ENCODE data around the gene TLCD3B.

The TLCD3B gene

DNA sequence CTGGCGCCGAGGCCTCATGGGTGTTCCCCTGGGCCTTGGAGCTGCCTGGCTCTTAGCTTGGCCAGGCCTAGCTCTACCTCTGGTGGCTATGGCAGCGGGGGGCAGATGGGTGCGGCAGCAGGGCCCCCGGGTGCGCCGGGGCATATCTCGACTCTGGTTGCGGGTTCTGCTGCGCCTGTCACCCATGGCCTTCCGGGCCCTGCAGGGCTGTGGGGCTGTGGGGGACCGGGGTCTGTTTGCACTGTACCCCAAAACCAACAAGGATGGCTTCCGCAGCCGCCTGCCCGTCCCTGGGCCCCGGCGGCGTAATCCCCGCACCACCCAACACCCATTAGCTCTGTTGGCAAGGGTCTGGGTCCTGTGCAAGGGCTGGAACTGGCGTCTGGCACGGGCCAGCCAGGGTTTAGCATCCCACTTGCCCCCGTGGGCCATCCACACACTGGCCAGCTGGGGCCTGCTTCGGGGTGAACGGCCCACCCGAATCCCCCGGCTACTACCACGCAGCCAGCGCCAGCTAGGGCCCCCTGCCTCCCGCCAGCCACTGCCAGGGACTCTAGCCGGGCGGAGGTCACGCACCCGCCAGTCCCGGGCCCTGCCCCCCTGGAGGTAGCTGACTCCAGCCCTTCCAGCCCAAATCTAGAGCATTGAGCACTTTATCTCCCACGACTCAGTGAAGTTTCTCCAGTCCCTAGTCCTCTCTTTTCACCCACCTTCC is 43.5 kb downstream of the TLCD3B start:
- DNase-seq, result no peak

DNA sequence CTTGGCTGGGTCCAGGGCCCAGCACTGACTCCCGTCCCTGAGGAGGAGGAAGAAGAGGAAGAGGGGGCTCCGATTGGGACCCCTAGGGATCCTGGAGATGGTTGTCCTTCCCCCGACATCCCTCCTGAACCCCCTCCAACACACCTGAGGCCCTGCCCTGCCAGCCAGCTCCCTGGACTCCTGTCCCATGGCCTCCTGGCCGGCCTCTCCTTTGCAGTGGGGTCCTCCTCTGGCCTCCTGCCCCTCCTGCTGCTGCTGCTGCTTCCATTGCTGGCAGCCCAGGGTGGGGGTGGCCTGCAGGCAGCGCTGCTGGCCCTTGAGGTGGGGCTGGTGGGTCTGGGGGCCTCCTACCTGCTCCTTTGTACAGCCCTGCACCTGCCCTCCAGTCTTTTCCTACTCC is 44.1 kb downstream of the TLCD3B start:
- no peak for DNase-seq

DNA sequence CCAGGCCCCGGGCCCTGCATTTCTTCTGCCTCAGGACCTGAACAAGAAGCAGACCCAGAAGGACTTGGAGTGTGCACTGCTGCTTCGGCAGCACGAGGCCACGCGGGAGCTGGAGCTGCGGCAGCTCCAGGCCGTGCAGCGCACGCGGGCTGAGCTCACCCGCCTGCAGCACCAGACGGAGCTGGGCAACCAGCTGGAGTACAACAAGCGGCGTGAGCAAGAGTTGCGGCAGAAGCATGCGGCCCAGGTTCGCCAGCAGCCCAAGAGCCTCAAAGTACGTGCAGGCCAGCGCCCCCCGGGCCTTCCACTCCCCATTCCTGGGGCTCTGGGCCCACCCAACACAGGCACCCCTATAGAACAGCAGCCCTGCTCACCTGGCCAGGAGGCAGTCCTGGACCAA is 44.8 kb downstream of the TLCD3B start:
- no peak for DNase-seq

DNA sequence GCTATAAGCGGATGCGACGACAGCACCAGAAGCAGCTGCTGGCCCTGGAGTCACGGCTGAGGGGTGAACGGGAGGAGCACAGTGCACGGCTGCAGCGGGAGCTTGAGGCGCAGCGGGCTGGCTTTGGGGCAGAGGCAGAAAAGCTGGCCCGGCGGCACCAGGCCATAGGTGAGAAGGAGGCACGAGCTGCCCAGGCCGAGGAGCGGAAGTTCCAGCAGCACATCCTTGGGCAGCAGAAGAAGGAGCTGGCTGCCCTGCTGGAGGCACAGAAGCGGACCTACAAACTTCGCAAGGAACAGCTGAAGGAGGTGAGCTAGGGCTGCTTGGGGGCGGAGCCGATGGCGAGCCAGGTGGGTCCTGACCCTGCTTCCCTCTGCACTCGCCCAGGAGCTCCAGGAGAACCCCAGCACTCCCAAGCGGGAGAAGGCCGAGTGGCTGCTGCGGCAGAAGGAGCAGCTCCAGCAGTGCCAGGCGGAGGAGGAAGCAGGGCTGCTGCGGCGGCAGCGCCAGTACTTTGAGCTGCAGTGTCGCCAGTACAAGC is 45.7 kb downstream of the TLCD3B start:
- no peak for DNase-seq

DNA sequence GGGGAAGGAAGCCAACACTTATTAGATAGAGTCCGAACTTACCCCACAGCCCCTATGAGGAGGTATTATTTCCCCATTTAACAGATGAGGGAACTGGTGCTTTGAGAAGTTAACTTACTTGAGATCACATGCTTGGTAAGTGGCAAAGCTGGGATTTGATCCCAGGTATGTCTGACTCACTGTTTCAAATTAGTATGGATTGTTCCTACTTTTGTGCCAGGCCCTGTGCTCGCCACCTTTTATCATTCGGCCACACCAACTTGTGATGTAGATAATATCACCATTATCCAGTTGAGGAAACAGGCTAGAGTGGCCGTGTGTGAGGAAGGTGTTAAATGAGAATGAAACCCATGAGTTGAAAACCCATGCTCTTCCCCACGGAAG is 46.3 kb downstream of the TLCD3B start:
- DNase-seq, result no peak

DNA sequence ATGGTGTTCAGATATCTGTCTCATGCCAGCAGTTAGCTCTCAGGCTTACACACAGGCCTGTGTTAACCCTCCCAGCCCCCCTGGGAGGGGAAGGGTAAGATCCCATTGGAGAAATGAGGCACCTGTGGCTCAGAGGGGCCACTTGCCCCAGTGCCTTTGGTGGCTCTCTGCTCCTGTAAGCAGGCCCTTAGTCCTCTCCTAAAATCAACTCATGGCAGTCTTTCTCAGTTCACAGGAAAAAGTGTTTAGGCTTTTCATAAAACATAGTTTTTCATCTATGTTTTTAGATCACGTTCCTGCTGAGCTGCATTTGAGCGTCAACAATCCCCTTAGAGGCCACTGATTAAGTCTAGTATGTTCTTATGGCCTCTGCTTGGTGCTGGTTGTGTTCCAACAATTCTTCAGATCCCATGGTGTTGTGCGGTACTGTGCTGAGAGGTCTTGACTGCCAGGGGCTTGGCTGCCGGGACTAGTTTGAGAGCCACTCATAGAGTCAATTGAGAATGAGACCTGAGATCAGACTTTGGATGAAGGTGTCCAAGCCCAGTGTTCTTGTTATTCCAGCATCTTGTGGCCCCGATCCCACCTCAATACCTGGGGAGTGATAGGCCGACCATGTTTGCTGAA is 46.8 kb downstream of the TLCD3B start:
- no peak for DNase-seq

DNA sequence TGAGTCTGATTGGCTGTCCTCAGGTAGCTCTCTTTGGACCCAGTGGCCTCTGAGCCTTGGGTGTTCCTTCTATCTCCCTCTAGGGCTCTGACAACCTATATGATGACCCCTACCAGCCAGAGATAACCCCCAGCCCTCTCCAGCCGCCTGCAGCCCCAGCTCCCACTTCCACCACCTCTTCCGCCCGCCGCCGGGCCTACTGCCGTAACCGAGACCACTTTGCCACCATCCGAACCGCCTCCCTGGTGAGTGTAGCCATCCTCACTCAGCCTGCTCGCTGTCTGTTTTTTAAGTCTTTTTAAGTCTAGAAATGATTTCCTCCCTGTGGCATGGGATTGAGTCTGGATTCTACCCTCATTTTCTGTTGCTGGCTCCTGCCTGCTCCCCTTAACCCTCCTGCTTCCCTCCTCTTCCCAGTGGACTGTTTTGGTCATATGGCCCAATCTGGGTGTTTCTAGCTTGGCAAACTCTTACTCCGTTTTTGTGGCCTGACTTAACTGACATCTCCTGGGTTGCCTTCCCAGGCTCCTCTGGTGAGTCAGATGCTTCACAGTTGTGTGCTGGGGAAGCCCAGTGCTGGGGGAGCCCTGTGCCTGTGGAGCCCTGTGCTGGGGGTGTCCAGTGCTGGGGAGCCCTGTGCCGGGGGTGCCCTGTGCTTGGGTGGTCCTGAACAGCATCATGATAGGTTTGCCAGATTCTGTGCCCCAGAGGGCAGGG is 47.5 kb downstream of the TLCD3B start:
- no peak for DNase-seq

DNA sequence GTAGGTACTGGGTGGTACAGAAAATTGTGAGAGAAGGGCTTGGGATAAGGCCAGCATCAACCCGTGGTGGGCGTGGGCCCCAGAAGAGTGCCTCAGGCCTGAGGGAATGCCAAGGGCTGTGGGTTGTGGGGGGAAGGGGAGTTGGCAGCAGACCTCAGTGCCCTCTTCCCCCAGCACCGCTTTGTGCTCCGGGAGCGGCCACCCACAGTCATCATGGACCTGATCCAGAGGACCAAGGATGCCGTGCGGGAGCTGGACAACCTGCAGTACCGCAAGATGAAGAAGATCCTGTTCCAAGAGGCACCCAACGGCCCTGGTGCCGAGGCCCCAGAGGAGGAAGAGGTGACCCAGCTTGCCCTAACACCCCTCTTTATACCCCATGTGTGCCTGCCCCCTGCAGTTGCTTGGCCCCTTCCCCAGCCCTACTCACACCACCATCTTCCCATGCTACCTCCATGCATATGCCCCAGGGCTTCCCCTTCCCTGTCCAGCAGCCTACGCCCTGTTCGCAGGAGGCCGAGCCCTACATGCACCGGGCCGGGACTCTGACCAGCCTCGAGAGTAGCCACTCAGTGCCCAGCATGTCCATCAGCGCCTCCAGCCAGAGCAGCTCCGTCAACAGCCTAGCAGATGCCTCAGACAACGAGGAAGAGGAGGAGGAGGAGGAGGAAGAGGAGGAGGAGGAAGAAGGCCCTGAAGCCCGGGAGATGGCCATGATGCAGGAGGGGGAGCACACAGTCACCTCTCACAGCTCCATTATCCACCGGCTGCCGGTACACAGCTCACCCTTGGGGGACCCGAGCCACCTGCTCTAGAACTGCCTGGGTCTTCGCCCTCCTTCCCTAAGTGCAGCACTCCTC is 48.3 kb downstream of the TLCD3B start:
- no peak for DNase-seq

DNA sequence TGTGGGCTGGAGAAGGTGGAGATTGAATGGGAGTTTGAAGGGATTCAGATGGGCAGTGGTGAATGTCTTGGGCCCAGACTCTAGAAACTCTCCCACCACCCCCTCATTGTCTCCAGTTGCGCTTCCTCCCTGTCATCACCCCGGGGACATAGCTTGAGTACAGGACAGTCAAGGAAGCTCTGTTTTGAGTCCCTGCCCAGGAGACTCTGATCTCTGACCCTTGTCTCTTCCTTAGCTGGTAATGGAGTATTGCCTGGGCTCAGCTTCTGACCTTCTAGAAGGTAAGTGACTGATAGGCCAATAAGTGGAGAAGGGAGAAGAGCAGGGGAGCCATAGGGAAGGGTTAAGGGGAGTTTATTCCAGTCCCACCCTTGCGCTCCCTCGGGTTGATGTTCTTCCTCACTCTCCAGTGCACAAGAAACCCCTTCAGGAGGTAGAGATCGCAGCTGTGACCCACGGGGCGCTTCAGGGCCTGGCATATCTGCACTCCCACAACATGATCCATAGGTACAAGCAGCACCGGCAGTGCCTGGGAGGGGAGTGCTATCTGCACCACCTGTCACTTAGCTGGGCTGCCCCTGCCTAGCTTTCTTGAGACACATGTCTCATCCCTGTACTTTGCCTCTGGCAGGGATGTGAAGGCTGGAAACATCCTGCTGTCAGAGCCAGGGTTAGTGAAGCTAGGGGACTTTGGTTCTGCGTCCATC is 52.4 kb downstream of the TLCD3B start:
- DNase-seq, result no peak

DNA sequence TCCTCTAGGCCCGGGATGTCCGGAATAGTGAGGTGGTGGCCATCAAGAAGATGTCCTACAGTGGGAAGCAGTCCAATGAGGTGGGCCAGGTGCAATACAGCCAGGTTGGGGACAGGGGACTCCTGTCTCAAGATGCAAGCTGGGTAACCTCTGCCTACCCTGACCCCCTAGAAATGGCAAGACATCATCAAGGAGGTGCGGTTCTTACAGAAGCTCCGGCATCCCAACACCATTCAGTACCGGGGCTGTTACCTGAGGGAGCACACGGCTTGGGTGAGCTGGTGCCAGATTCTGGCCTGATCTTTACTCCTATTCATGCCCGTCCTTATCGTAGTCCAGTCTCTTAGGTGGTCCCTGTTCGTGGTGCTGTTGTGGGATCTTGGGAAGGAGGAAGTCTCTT is 53.0 kb downstream of the TLCD3B start:
- no peak for DNase-seq

DNA sequence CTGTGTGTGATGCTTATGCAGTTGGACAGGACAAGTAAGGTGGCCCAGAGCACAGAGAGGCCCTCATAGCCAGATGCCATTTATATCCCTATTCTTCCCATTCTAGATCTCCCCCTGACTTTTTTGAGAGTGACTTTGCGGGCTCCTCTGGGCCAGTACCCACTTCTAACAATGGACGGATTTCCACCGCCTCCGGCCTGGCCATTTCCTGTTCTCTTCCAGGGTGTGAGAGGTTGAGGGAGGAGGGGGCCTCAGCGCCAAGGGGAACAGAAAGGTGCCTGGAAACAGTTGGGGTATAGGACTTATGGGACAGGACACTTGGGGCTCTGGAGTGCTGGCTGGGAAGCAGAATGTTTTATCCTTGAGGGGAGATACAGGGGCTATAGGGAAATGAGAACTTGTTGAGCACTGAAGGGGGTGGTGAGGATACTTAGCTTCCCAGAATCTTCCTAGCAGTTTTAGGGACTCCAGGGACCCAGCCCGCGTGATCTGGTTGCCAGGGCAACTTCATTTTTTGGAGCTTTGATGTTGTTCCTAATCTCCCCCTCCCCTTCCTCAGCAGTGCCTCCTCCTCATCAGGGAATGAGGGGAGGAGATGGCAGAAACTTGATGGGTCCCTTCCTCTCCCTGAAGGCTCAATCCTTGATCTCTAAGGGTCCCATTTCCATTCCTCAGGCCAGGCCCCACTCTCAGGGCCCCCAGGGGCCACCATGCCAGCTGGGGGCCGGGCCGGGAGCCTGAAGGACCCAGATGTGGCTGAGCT is 53.8 kb downstream of the TLCD3B start:
- no peak for DNase-seq

DNA sequence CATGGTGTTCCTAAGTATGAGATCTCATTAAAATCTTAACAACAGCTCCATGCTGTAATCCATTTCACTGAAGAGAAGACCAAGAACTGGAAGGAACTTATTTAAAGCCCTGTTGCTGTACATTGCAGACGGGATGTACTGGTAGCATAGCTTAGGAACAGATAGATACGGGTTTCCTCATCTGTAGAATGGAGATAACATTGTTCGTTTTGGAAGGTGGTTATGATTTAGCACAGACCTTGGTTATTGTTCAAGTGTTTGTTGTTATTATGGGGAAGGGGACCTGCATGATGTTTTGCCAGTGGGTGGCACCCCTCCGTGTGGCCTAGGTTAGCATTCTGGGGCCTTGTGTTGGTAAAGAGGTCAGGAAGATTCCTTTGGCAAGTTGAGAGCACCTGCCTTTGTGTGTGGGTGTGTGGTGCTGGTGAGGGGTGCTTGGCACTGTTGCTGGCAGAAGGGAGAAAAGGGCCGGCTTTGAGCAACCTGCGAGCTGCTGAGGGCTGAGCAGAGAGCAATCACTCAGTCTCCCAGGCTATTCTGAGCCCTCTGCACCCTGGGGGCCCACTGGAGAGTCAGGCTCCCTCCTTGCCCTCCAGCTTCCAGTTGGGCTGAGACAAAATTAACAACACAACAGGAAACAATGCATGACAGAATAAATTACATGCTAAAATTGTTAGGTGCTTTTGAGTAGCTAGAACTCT is 55.1 kb downstream of the TLCD3B start:
- no peak for DNase-seq

DNA sequence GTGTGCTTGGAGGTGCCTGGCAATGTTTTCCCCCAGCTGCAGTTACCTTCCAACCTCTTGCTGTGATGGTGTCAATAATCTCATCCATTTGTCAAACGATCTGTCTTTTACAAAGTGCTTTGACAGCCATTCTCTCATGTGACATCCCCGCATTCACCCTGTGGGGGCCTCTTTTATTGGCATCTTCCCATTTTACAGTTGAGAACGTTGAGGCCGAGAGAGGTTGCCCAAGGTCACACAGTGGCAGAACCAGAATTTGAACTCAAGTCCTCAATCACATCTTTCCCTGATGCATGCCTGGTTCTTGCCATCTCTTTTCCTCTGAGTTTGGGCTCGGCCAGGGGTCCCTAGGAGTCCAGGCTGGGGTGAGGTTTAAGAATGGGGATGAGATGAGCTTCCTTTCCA is 55.9 kb downstream of the TLCD3B start:
- no peak for DNase-seq
